ENCODE data around the gene KIAA1671. TPM values are rescaled to one million over a fixed set of nuclear protein-coding genes. Genes with fewer than 3 reads are reported as not detected.

The KIAA1671 gene
- total and polyA plus RNA-seq, 2 of the 13 experiments (the other 11 are each of a cell fraction or from before 2014, with no cell fraction given): 13.5 to 13.6 TPM

DNA sequence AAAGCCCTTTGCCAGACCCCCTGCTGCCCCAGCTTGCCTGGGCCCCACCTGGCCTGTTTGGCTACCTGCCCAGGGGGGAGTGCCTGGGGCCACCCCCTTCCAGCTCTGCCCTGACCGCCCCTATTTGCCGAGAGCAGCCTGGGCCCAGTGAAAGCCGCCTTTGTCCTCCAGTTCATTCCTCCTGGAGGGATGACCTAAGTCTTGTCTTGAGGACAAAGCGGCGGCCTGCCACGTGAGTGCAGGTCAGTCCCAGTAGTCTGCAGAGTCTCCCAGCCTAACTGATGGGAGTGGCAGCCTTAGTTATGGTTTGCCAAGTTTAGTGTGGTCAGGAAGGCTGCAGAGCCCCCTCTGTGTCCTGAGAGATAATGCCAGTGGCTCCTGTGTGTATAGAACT lies 131.3 kb downstream of the KIAA1671 start (continued):
- TF ChIP-seq ZNF496 (CRISPR knock-in tag; IDR thresholded peaks at IDR 0.05; ENCODE audit: insufficient replicate concordance) (no peak), ZNF83 (CRISPR knock-in tag; IDR thresholded peaks at IDR 0.05; ENCODE audit: borderline replicate concordance) (no peak), ZNF549 (CRISPR knock-in tag; IDR thresholded peaks at IDR 0.05) (no peak), FOXM1 (CRISPR knock-in tag; IDR thresholded peaks at IDR 0.05) (no peak), JUNB (CRISPR knock-in tag; IDR thresholded peaks at IDR 0.05; ENCODE audit: borderline replicate concordance) (no peak), ZNF441 (CRISPR knock-in tag; IDR thresholded peaks at IDR 0.05; ENCODE audit: borderline replicate concordance) (no peak), ZNF660 (CRISPR knock-in tag; IDR thresholded peaks at IDR 0.05; ENCODE audit: borderline replicate concordance, low read depth) (no peak), IRF9 (CRISPR knock-in tag; IDR thresholded peaks at IDR 0.05; ENCODE audit: borderline replicate concordance) (no peak), ZFX (CRISPR knock-in tag; IDR thresholded peaks at IDR 0.05; ENCODE audit: low read depth) (peak; percentile 57), ZNF713 (CRISPR knock-in tag; IDR thresholded peaks at IDR 0.05) (no peak), FIP1L1 (IDR thresholded peaks at IDR 0.05; ENCODE audit: borderline replicate concordance, insufficient read depth, low read depth, low read length) (no peak), ZNF780A (CRISPR knock-in tag; IDR thresholded peaks at IDR 0.05) (no peak), ZNF414 (CRISPR knock-in tag; IDR thresholded peaks at IDR 0.05) (no peak), BRCA1 (CRISPR knock-in tag; IDR thresholded peaks at IDR 0.05) (no peak), TMF1 (CRISPR knock-in tag; IDR thresholded peaks at IDR 0.05; ENCODE audit: low read depth) (no peak)
- TF ChIP-seq, protein P1, sequence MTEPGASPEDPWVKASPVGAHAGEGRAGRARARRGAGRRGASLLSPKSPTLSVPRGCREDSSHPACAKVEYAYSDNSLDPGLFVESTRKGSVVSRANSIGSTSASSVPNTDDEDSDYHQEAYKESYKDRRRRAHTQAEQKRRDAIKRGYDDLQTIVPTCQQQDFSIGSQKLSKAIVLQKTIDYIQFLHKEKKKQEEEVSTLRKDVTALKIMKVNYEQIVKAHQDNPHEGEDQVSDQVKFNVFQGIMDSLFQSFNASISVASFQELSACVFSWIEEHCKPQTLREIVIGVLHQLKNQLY (CRISPR knock-in tag; IDR thresholded peaks at IDR 0.05): peak; percentile 38; the same call in 1 of the 2 replicates
- TF ChIP-seq, protein P2, sequence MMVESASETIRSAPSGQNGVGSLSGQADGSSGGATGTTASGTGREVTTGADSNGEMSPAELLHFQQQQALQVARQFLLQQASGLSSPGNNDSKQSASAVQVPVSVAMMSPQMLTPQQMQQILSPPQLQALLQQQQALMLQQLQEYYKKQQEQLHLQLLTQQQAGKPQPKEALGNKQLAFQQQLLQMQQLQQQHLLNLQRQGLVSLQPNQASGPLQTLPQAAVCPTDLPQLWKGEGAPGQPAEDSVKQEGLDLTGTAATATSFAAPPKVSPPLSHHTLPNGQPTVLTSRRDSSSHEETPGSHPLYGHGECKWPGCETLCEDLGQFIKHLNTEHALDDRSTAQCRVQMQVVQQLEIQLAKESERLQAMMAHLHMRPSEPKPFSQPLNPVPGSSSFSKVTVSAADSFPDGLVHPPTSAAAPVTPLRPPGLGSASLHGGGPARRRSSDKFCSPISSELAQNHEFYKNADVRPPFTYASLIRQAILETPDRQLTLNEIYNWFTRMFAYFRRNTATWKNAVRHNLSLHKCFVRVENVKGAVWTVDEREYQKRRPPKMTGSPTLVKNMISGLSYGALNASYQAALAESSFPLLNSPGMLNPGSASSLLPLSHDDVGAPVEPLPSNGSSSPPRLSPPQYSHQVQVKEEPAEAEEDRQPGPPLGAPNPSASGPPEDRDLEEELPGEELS (CRISPR knock-in tag; IDR thresholded peaks at IDR 0.05): peak; percentile 35; the same call in 1 of the 2 replicates
- TF ChIP-seq, protein P3, sequence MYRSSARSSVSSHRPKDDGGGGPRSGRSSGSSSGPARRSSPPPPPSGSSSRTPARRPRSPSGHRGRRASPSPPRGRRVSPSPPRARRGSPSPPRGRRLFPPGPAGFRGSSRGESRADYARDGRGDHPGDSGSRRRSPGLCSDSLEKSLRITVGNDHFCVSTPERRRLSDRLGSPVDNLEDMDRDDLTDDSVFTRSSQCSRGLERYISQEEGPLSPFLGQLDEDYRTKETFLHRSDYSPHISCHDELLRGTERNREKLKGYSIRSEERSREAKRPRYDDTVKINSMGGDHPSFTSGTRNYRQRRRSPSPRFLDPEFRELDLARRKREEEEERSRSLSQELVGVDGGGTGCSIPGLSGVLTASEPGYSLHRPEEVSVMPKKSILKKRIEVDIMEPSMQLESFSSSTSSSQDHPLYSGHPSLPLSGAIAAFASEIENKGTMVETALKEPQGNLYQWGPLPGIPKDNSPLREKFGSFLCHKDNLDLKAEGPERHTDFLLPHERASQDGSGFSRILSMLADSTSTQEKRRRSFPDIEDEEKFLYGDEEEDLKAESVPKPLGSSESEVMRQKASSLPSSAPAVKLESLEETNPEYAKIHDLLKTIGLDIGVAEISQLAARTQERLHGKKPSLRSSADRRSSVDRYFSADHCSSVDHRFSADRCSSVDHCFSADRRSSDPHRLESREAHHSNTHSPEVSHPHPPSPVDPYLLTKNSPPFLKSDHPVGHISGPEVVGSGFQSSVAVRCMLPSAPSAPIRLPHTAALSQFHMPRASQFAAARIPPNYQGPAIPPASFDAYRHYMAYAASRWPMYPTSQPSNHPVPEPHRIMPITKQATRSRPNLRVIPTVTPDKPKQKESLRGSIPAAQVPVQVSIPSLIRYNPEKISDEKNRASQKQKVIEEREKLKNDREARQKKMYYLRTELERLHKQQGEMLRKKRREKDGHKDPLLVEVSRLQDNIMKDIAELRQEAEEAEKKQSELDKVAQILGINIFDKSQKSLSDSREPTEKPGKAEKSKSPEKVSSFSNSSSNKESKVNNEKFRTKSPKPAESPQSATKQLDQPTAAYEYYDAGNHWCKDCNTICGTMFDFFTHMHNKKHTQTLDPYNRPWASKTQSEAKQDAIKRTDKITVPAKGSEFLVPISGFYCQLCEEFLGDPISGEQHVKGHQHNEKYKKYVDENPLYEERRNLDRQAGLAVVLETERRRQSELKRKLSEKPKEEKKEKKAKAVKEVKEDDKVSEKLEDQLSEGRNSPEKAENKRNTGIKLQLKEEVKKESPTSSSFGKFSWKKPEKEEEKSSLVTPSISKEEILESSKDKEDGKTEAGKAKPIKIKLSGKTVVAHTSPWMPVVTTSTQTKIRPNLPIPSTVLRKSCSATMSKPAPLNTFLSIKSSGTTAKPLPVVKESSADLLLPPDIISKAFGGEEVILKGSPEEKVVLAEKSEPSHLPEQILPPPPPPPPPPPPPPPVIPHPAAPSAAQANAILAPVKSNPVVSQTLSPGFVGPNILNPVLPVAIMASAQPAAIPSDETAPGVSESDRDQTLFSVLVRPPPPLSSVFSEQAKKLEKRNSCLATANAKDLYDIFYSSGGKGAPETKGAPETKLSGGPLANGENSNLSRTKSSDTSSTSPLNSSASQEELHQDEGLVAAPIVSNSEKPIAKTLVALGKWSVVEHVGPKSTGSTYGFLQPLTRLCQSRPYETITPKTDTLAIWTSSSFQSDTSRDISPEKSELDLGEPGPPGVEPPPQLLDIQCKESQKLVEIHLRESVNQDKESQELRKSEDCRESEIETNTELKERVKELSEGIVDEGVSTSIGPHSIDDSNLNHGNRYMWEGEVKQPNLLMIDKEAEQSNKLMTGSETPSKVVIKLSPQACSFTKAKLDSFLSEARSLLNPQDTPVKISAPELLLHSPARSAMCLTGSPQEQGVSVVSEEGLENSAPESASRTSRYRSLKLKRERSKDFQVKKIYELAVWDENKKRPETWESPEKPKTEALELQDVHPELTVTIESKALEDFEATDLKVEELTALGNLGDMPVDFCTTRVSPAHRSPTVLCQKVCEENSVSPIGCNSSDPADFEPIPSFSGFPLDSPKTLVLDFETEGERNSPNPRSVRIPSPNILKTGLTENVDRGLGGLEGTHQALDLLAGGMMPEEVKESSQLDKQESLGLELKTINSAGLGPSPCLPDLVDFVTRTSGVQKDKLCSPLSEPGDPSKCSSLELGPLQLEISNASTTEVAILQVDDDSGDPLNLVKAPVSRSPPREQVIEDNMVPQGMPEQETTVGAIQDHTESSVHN (CRISPR knock-in tag; IDR thresholded peaks at IDR 0.05): no peak
